C4-2B (cell line): Measurements from ENCODE around the gene PHLDA3.

Experiments
- ZFX ChIP-seq: fragments of 450-650 bp; IDR thresholded peaks from 2 replicates; pipeline ENCODE4 v1.6.1; 2017
- TF ChIP-seq, protein P1 (sequence below): fragments of 450-650 bp; conservative IDR thresholded peaks from 2 replicates; pipeline ENCODE4 v1.5.1; 2017; ENCODE audit warnings: mild to moderate bottlenecking

DNA sequence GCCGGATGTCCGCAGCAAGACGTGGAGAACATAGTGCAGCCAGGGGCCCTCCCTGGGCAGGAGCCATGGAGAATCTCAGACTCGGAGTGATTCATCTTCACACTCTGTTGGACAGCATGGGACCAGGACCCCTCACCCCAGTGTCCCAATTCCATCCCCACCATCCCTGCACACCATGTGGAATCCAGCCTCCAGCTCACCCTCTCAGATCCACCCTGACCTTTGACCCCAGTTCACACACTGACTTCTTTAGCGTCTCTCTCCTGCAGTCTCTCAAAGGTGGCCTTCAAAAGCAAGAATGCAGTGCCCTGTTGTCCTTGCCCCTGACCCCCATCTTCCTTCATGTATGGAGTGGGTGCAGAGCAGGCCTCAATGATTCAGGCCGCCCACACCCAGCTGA is 45.3 kb downstream of the PHLDA3 start:
- TF ChIP-seq, protein P1, sequence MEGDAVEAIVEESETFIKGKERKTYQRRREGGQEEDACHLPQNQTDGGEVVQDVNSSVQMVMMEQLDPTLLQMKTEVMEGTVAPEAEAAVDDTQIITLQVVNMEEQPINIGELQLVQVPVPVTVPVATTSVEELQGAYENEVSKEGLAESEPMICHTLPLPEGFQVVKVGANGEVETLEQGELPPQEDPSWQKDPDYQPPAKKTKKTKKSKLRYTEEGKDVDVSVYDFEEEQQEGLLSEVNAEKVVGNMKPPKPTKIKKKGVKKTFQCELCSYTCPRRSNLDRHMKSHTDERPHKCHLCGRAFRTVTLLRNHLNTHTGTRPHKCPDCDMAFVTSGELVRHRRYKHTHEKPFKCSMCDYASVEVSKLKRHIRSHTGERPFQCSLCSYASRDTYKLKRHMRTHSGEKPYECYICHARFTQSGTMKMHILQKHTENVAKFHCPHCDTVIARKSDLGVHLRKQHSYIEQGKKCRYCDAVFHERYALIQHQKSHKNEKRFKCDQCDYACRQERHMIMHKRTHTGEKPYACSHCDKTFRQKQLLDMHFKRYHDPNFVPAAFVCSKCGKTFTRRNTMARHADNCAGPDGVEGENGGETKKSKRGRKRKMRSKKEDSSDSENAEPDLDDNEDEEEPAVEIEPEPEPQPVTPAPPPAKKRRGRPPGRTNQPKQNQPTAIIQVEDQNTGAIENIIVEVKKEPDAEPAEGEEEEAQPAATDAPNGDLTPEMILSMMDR: no peak
- no peak for TF ChIP-seq ZFX
